Prostate gland (tissue), 2 donors: ENCODE data around the gene PGK1. TPM values are rescaled to one million over a fixed set of nuclear protein-coding genes. Genes with fewer than 3 reads are reported as not detected.
"Not testable (repeated sequence)": the region's sequence is repeated elsewhere in the genome, so short reads cannot be mapped to it uniquely, and the experiment has no call there.

ENCODE experiments used
- DNase-seq: peaks from one replicate; pipeline ENCODE4 v3.0.0-alpha.2; 2019; ENCODE audit warnings: low spot score
- H3K27ac ChIP-seq, 2 donors: fragments of 200-600 bp; sonication (generic); 2 replicates each; pipeline ENCODE4 v1.5.1; 2017 to 2019
- H3K27me3 ChIP-seq: fragments of 200-600 bp; sonication (generic); replicated peaks from 2 replicates; pipeline ENCODE4 v1.5.1; 2019; ENCODE audit not compliant: insufficient read depth
- H3K36me3 ChIP-seq, 2 donors: fragments of 200-600 bp; sonication (generic); 1 replicate in 1 of 2; 2 replicates in 1 of 2; pipeline versions ENCODE4 v1.5.1 to v1.8.1; 2017 to 2019
- H3K4me1 ChIP-seq: fragments of 200-600 bp; sonication (generic); replicated peaks from 2 replicates; pipeline ENCODE4 v1.5.1; 2019
- H3K4me3 ChIP-seq, 2 donors: fragments of 200-600 bp; sonication (generic); 2 replicates each; pipeline ENCODE4 v1.5.1; 2017 to 2019
- H3K9me3 ChIP-seq: fragments of 200-600 bp; sonication (generic); 2 replicates; pipeline ENCODE4 v1.5.1; 2017
- CTCF ChIP-seq, 4 experiments: fragments of 200-600 bp in 2 of 4; fragments of 450-650 bp in 2 of 4; sonication (generic) in 2 of 4; IDR thresholded peaks; 1 replicate in 3 of 4; 2 replicates in 1 of 4; pipeline ENCODE4 v1.5.1; 2016 to 2019; ENCODE audit warnings: antibody characterized with exemption in 4 of 4, mild to moderate bottlenecking in 2 of 4, moderate library complexity in 2 of 4
- POLR2A ChIP-seq: fragments of 450-650 bp; IDR thresholded peaks from one replicate; pipeline ENCODE4 v1.6.1; 2016; ENCODE audit warnings: antibody characterized with exemption, mild to moderate bottlenecking
- POLR2AphosphoS5 ChIP-seq: sonication (generic); formaldehyde crosslinking; IDR thresholded peaks from one replicate; pipeline ENCODE4 v1.6.1; 2017; ENCODE audit warnings: antibody characterized with exemption
- WGBS: methylation state at CpG from one replicate; pipeline ENCODE4 v1.1.5; 2018; 5-methylcytosine and 5-hydroxymethylcytosine counted together
- intact Hi-C: fragments of 100-400 bp; cut with DNase I; formaldehyde crosslinking; loops from one replicate; pipeline ENCODE4 v1.14.2; 2022
- total RNA-seq, 2 donors: library from RNA; depleted of rRNA; stranded (reverse); fragments of >200 nt; gene quantifications; one replicate each; pipeline ENCODE4 v1.1.0, GENCODE V29; 2016

Gene PGK1
- total RNA-seq, 2 donors from 2014 or later, result 120 to 146 TPM

- Histone ChIP-seq H3K4me1 (no peaks in the 10 kb centered on the region), H3K36me3 (no peaks in the 10 kb centered on the region), H3K27ac (no peak overlapping the region), H3K27me3 (no peaks in the 10 kb centered on the region), H3K4me3 (no peak overlapping the region), H3K9me3 (no peaks in the 10 kb centered on the region)
- TF ChIP-seq POLR2A (no peak), CTCF (IDR thresholded peaks at IDR 0.05) (no peak), POLR2AphosphoS5 (no peak)
- WGBS, result 67% methylated on average over 1 of the region's 1 CpG
- no peak for DNase-seq
- intact Hi-C loops, result no loop called here
Observed at GRCh38 chrX:78131117-78131516, 27.1 kb downstream of the PGK1 start.

GRCh38 chrX:78133238-78133960 lies 29.4 kb downstream of the PGK1 start:
- Histone ChIP-seq H3K27ac (no peak overlapping the region), H3K4me3 (no peak overlapping the region), H3K9me3 (no peaks in the 10 kb centered on the region), H3K4me1 (no peaks in the 10 kb centered on the region), H3K36me3 (no peaks in the 10 kb centered on the region), H3K27me3 (no peaks in the 10 kb centered on the region)
- intact Hi-C loops, result no loop called here
- 55% methylated on average over 4 of the region's 4 CpGs for WGBS
- TF ChIP-seq POLR2A, result no peak
- TF ChIP-seq CTCF (IDR thresholded peaks at IDR 0.05), result no peak
- TF ChIP-seq POLR2AphosphoS5, result no peak
- DNase-seq, result no peak

- H3K4me1 ChIP-seq, result no peaks in the 10 kb centered on the region
- WGBS, result 14% methylated on average over 20 of the region's 59 CpGs
- TF ChIP-seq CTCF (IDR thresholded peaks at IDR 0.05) (no peak), POLR2A (peak; percentile 67), POLR2AphosphoS5 (peak; percentile 72)
- DNase-seq, result peak; percentile 76
- intact Hi-C loops, result no loop called here
- H3K36me3 ChIP-seq, result no peaks in the 10 kb centered on the region
- peak within 1 kb of the TSS; percentile 51 to 55 for H3K4me3 ChIP-seq
- no peaks in the 10 kb centered on the region for H3K9me3 ChIP-seq
- H3K27ac ChIP-seq, result peak within 1 kb of the TSS; percentile 72 to 81
- no peaks in the 10 kb centered on the region for H3K27me3 ChIP-seq
Observed at GRCh38 chrX:78139160-78140123, 35.4 kb downstream of the PGK1 start, which contains the start of gene TAF9B. TAF9B (minus strand) TSS chrX:78139650; CDS start chrX:78139611, 39 bp downstream.

GRCh38 chrX:78140206-78140605 lies 36.2 kb downstream of the PGK1 start:
- no peaks in the 10 kb centered on the region for H3K36me3 ChIP-seq
- no peak for DNase-seq
- H3K27me3 ChIP-seq, result no peaks in the 10 kb centered on the region
- H3K4me1 ChIP-seq, result no peaks in the 10 kb centered on the region
- TF ChIP-seq CTCF (IDR thresholded peaks at IDR 0.05) (no peak), POLR2A (no peak), POLR2AphosphoS5 (no peak)
- WGBS, result 95% methylated on average over 9 of the region's 9 CpGs
- H3K27ac ChIP-seq, result no peak overlapping the region
- intact Hi-C loops, result no loop called here
- no peak overlapping the region for H3K4me3 ChIP-seq
- no peaks in the 10 kb centered on the region for H3K9me3 ChIP-seq

- H3K9me3 ChIP-seq, DNase-seq, H3K27me3 ChIP-seq, intact Hi-C loops, H3K4me1 ChIP-seq, H3K4me3 ChIP-seq, H3K27ac ChIP-seq, H3K36me3 ChIP-seq: not testable (repeated sequence)
- 100% methylated on average over 5 of the region's 5 CpGs for WGBS
Observed at GRCh38 chrX:78147002-78147540, 43.0 kb downstream of the PGK1 start.

GRCh38 chrX:78157373-78157772 lies 53.3 kb downstream of the PGK1 start:
- H3K27me3 ChIP-seq, H3K4me1 ChIP-seq, intact Hi-C loops, H3K27ac ChIP-seq, H3K36me3 ChIP-seq, H3K4me3 ChIP-seq, H3K9me3 ChIP-seq, DNase-seq: not testable (repeated sequence)
- WGBS, result 89% methylated on average over 2 of the region's 2 CpGs

- intact Hi-C loops, H3K4me3 ChIP-seq, H3K36me3 ChIP-seq, H3K4me1 ChIP-seq, H3K27ac ChIP-seq, H3K9me3 ChIP-seq, H3K27me3 ChIP-seq, DNase-seq: not testable (repeated sequence)
- 88% methylated on average over 10 of the region's 10 CpGs for whole genome bisulfite sequencing
Observed at GRCh38 chrX:78157846-78158245, 53.8 kb downstream of the PGK1 start.

- H3K36me3 ChIP-seq, H3K4me1 ChIP-seq, H3K4me3 ChIP-seq, DNase-seq, H3K27me3 ChIP-seq, intact Hi-C loops, H3K27ac ChIP-seq, H3K9me3 ChIP-seq: not testable (repeated sequence)
- 64% methylated on average over 4 of the region's 4 CpGs for WGBS
Observed at GRCh38 chrX:78160711-78161110, 56.7 kb downstream of the PGK1 start.
